ENCODE measurements around the gene ERO1A.

ERO1A gene, protein sequence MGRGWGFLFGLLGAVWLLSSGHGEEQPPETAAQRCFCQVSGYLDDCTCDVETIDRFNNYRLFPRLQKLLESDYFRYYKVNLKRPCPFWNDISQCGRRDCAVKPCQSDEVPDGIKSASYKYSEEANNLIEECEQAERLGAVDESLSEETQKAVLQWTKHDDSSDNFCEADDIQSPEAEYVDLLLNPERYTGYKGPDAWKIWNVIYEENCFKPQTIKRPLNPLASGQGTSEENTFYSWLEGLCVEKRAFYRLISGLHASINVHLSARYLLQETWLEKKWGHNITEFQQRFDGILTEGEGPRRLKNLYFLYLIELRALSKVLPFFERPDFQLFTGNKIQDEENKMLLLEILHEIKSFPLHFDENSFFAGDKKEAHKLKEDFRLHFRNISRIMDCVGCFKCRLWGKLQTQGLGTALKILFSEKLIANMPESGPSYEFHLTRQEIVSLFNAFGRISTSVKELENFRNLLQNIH

GRCh38 chr14:52695481-52696091 is at the start of gene ERO1A:
TSS of gene ERO1A (minus strand) at chr14:52695558. CDS start at chr14:52695481, 77 bp downstream.
- peak; percentile 76 for DNase-seq (ENCODE audit: low read depth)
- TF ChIP-seq MYC (IDR thresholded peaks at IDR 0.05; ENCODE audit: low read depth, low read length): no peak
- TF ChIP-seq POLR2A (IDR thresholded peaks at IDR 0.05; ENCODE audit: extremely low read depth, insufficient read length): peak; percentile 38
- TF ChIP-seq, protein P1, sequence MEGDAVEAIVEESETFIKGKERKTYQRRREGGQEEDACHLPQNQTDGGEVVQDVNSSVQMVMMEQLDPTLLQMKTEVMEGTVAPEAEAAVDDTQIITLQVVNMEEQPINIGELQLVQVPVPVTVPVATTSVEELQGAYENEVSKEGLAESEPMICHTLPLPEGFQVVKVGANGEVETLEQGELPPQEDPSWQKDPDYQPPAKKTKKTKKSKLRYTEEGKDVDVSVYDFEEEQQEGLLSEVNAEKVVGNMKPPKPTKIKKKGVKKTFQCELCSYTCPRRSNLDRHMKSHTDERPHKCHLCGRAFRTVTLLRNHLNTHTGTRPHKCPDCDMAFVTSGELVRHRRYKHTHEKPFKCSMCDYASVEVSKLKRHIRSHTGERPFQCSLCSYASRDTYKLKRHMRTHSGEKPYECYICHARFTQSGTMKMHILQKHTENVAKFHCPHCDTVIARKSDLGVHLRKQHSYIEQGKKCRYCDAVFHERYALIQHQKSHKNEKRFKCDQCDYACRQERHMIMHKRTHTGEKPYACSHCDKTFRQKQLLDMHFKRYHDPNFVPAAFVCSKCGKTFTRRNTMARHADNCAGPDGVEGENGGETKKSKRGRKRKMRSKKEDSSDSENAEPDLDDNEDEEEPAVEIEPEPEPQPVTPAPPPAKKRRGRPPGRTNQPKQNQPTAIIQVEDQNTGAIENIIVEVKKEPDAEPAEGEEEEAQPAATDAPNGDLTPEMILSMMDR (IDR thresholded peaks at IDR 0.05; ENCODE audit: low read depth, low read length): no peak
- no peak for TF ChIP-seq MAX (IDR thresholded peaks at IDR 0.05; ENCODE audit: low read depth, low read length)
- H3K4me3 ChIP-seq (ENCODE audit: low read depth, low read length): peak within 1 kb of the TSS; percentile 86

- TF ChIP-seq MAX (IDR thresholded peaks at IDR 0.05; ENCODE audit: low read depth, low read length) (no peak), POLR2A (IDR thresholded peaks at IDR 0.05; ENCODE audit: extremely low read depth, insufficient read length) (no peak), MYC (IDR thresholded peaks at IDR 0.05; ENCODE audit: low read depth, low read length) (no peak)
- TF ChIP-seq, protein P1 (IDR thresholded peaks at IDR 0.05; ENCODE audit: low read depth, low read length): no peak
- DNase-seq (ENCODE audit: low read depth): no peak
- H3K4me3 ChIP-seq (ENCODE audit: low read depth, low read length): no peak overlapping the region
Measured at GRCh38 chr14:52741865-52742264, 46.5 kb upstream of the ERO1A start.

DNA sequence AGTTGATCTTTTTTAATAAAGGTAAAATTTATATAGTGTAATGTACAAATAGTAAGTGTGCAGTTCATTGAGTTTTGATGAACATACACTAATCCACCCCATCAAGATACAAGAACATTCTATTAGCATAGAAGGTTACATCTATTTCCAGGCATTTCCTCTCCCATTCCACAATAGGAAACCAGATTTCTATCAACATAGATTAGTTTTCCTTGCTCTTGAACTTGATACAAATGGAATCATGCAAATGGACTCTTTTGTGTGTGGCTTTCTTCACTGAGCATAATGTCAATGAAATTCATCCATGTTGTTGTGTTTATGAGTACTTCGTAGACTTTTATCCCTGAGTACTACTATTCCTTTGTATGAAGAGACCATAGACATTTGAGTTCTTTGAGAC is 45.4 kb upstream of the ERO1A start:
- DNase-seq (ENCODE audit: low read depth): no peak
- TF ChIP-seq, protein P1 (IDR thresholded peaks at IDR 0.05; ENCODE audit: low read depth, low read length): no peak
- no peak for TF ChIP-seq MAX (IDR thresholded peaks at IDR 0.05; ENCODE audit: low read depth, low read length)
- TF ChIP-seq MYC (IDR thresholded peaks at IDR 0.05; ENCODE audit: low read depth, low read length): no peak
- no peak for TF ChIP-seq POLR2A (IDR thresholded peaks at IDR 0.05; ENCODE audit: extremely low read depth, insufficient read length)
- no peak overlapping the region for H3K4me3 ChIP-seq (ENCODE audit: low read depth, low read length)

- TF ChIP-seq MAX (IDR thresholded peaks at IDR 0.05; ENCODE audit: low read depth, low read length) (no peak), MYC (IDR thresholded peaks at IDR 0.05; ENCODE audit: low read depth, low read length) (no peak), POLR2A (IDR thresholded peaks at IDR 0.05; ENCODE audit: extremely low read depth, insufficient read length) (no peak)
- TF ChIP-seq, protein P1 (IDR thresholded peaks at IDR 0.05; ENCODE audit: low read depth, low read length): no peak
- no peak for DNase-seq (ENCODE audit: low read depth)
- no peak overlapping the region for H3K4me3 ChIP-seq (ENCODE audit: low read depth, low read length)
Measured at GRCh38 chr14:52738409-52738808, 43.1 kb upstream of the ERO1A start.

DNA sequence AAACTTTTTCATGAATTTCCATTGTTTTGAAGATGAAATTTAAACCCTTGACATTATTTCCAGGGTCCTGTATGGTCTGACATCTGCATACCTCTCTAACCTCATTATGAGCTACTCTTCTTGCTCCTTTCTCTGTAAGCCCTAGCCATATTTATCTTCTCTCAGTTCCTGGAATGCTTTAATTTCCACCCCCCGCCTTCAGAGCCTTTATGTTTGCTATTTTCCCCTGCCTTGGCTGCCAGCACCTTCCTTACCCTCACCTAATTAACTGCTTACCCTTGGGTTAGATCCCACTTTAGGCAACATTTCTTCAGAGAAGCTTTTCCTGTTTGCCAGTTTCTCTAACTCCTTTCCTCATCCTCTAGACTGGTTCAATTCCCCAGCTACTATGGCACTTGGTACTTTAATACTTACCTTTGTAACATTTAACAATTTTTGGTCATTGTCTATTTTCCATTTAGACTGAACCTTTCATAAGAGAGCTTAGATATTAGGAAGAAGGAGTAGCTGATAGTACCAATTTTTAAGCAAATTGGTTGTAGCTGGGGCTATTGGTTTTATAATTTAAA is 40.6 kb upstream of the ERO1A start:
- DNase-seq (ENCODE audit: low read depth): no peak
- TF ChIP-seq POLR2A (IDR thresholded peaks at IDR 0.05; ENCODE audit: extremely low read depth, insufficient read length): no peak
- TF ChIP-seq, protein P1 (IDR thresholded peaks at IDR 0.05; ENCODE audit: low read depth, low read length): no peak
- TF ChIP-seq MAX (IDR thresholded peaks at IDR 0.05; ENCODE audit: low read depth, low read length): no peak
- TF ChIP-seq MYC (IDR thresholded peaks at IDR 0.05; ENCODE audit: low read depth, low read length): no peak
- no peak overlapping the region for H3K4me3 ChIP-seq (ENCODE audit: low read depth, low read length)

All from NB4 (cell line).